ENCODE measurements around the gene FBXW5.

GRCh38 chr9:136991993-136992818, 47.7 kb upstream of the FBXW5 start, which contains the start of gene PAXX:
- TF ChIP-seq TAF1 (IDR thresholded peaks at IDR 0.05; ENCODE audit: low read depth, low read length) (no peak), POLR2AphosphoS5 (IDR thresholded peaks at IDR 0.05; ENCODE audit: low read depth, low read length) (no peak), POLR2A (IDR thresholded peaks at IDR 0.05; ENCODE audit: low read depth, low read length) (0 out of 2 replicates have a peak, but pooled peaks have one; percentile 19), PAX5 (IDR thresholded peaks at IDR 0.05; ENCODE audit: insufficient read depth, low read length, severe bottlenecking) (no peak), SPI1 (IDR thresholded peaks at IDR 0.05; ENCODE audit: low read depth, low read length) (no peak), POU2F2 (IDR thresholded peaks at IDR 0.05; ENCODE audit: low read depth, low read length) (no peak)

Measured in GM12891 (cell line).